Breast epithelium (tissue), 4 donors: ENCODE data around the gene FAM174B. TPM values are rescaled to one million over a fixed set of nuclear protein-coding genes. Genes with fewer than 3 reads are reported as not detected.
A peak's percentile ranks its signal among the peaks of the same experiment; 100 is the strongest.

Experiments used
- DNase-seq, 2 donors: peaks; one replicate each; pipeline ENCODE4 v3.0.0-alpha.2; 2019; ENCODE audit warnings: low spot score in 2 of 2
- H3K27ac ChIP-seq, 2 donors: fragments of 200-600 bp; sonication (generic) in 1 of 2; one replicate each; pipeline ENCODE4 v1.5.1; 2016 to 2019; ENCODE audit warnings: mild to moderate bottlenecking in 1 of 2
- H3K27me3 ChIP-seq, 2 donors: fragments of 200-600 bp; sonication (generic) in 1 of 2; one replicate each; pipeline versions ENCODE4 v1.5.1 to v1.6.0; 2017 to 2019; ENCODE audit warnings: control low read depth in 1 of 2, mild to moderate bottlenecking in 1 of 2
- H3K36me3 ChIP-seq: fragments of 200-600 bp; one replicate; pipeline ENCODE4 v1.5.1; 2019
- H3K4me1 ChIP-seq, 2 donors: fragments of 200-600 bp; sonication (generic); one replicate each; pipeline ENCODE4 v1.5.1; 2016 to 2019; ENCODE audit warnings: control low read depth in 1 of 2
- H3K4me3 ChIP-seq, 3 donors: fragments of 200-600 bp; sonication (generic); 1 replicate in 2 of 3; 2 replicates in 1 of 3; pipeline ENCODE4 v1.5.1; 2016 to 2019; ENCODE audit warnings: mild to moderate bottlenecking in 3 of 3, moderate library complexity in 2 of 3
- H3K9me3 ChIP-seq, 2 donors: fragments of 200-600 bp; sonication (generic) in 1 of 2; one replicate each; pipeline ENCODE4 v1.5.1; 2016 to 2019; ENCODE audit warnings: control low read depth in 1 of 2
- CTCF ChIP-seq, 3 donors: fragments of 450-650 bp; IDR thresholded peaks; one replicate each; pipeline ENCODE4 v1.5.1; 2016 to 2017; ENCODE audit warnings: antibody characterized with exemption in 3 of 3, mild to moderate bottlenecking in 3 of 3, moderate library complexity in 3 of 3
- POLR2A ChIP-seq: fragments of 450-650 bp; IDR thresholded peaks from one replicate; pipeline ENCODE4 v1.6.1; 2016; ENCODE audit warnings: antibody characterized with exemption, mild to moderate bottlenecking, moderate library complexity
- POLR2AphosphoS5 ChIP-seq, 3 donors: sonication (generic); formaldehyde crosslinking; IDR thresholded peaks; one replicate each; pipeline ENCODE4 v1.6.1; 2017; ENCODE audit warnings: antibody characterized with exemption in 3 of 3
- intact Hi-C: fragments of 100-400 bp; cut with DNase I; formaldehyde crosslinking; loops from one replicate; pipeline ENCODE4 v1.15.1; 2023; ENCODE audit warnings: low total_unique reads
- total RNA-seq, 3 donors: library from RNA; depleted of rRNA; stranded (reverse); fragments of >200 nt; gene quantifications; one replicate each; pipeline ENCODE4 v1.1.0, GENCODE V29; 2016

The FAM174B gene
- total RNA-seq, 3 donors from 2014 or later = 4.3 to 34.7 (median 20.6) TPM

- no peaks in the 10 kb centered on the region for H3K36me3 ChIP-seq
- H3K4me3 ChIP-seq = no peak overlapping the region
- no peaks in the 10 kb centered on the region for H3K27me3 ChIP-seq
- H3K27ac ChIP-seq = peak overlapping the region; percentile 40 to 62
- no peak for TF ChIP-seq POLR2A
- TF ChIP-seq POLR2AphosphoS5 (IDR thresholded peaks at IDR 0.05) = no peak
- no peak for TF ChIP-seq CTCF (IDR thresholded peaks at IDR 0.05)
- intact Hi-C loops = loop anchor here (10.0 kb wide), 1 partner anchor 45 kb away; no protein-coding TSS in a partner anchor
- DNase-seq = peak in 1 of 2 donors; percentile 36
- H3K9me3 ChIP-seq = no peaks in the 10 kb centered on the region
- peaks cover 0 to 1% of the 10 kb centered on the region in 2 donors for H3K4me1 ChIP-seq
Measured at GRCh38 chr15:92619145-92620101, 36.2 kb downstream of the FAM174B start.

- no peaks in the 10 kb centered on the region for H3K4me1 ChIP-seq
- H3K27me3 ChIP-seq = no peaks in the 10 kb centered on the region
- TF ChIP-seq POLR2A = no peak
- TF ChIP-seq POLR2AphosphoS5 (IDR thresholded peaks at IDR 0.05) = peak in 2 of 3 donors; percentile 44 to 68
- no peak for TF ChIP-seq CTCF (IDR thresholded peaks at IDR 0.05)
- peak overlapping the region; percentile 62 to 65 for H3K27ac ChIP-seq
- H3K36me3 ChIP-seq = no peaks in the 10 kb centered on the region
- H3K9me3 ChIP-seq = no peaks in the 10 kb centered on the region
- intact Hi-C loops = loop anchor here (10.0 kb wide), 1 partner anchor 47 kb away; no protein-coding TSS in a partner anchor
- DNase-seq = peak; percentile 43 to 64
- no peak overlapping the region for H3K4me3 ChIP-seq
Measured at GRCh38 chr15:92617549-92618520, 37.7 kb downstream of the FAM174B start.

GRCh38 chr15:92616621-92617548, 38.7 kb downstream of the FAM174B start:
- Histone ChIP-seq H3K27me3 (no peaks in the 10 kb centered on the region), H3K36me3 (no peaks in the 10 kb centered on the region), H3K27ac (peak overlapping the region; percentile 62 to 65), H3K9me3 (no peaks in the 10 kb centered on the region), H3K4me3 (no peak overlapping the region), H3K4me1 (no peaks in the 10 kb centered on the region)
- intact Hi-C loops = loop anchor here (10.0 kb wide), 1 partner anchor 48 kb away; no protein-coding TSS in a partner anchor
- peak in 1 of 2 donors; percentile 53 for DNase-seq
- TF ChIP-seq CTCF (IDR thresholded peaks at IDR 0.05) (no peak), POLR2AphosphoS5 (IDR thresholded peaks at IDR 0.05) (no peak), POLR2A (no peak)
